22Rv1 (cell line): ENCODE measurements around the gene POLA1.

Source experiments
- H3K27ac ChIP-seq: fragments of 450-650 bp; 2 replicates; pipeline ENCODE4 v1.5.1; 2017
- CTCF ChIP-seq: fragments of 450-650 bp; IDR thresholded peaks from 2 replicates; pipeline ENCODE4 v1.5.1; 2017; ENCODE audit warnings: mild to moderate bottlenecking
- ZFX ChIP-seq: fragments of 450-650 bp; IDR thresholded peaks from 2 replicates; pipeline ENCODE4 v1.6.1; 2017; ENCODE audit warnings: antibody characterized with exemption, borderline replicate concordance

Gene POLA1

GRCh38 chrX:25019707-25020390, 326.1 kb downstream of the POLA1 start:
- H3K27ac ChIP-seq: no peak overlapping the region
- no peak for TF ChIP-seq CTCF
- TF ChIP-seq ZFX: no peak

GRCh38 chrX:25020391-25020904, 326.7 kb downstream of the POLA1 start:
- no peak overlapping the region for H3K27ac ChIP-seq
- TF ChIP-seq CTCF (no peak), ZFX (no peak)

GRCh38 chrX:25020905-25021449, 327.3 kb downstream of the POLA1 start:
- TF ChIP-seq CTCF (peak; percentile 81), ZFX (no peak)
- no peak overlapping the region for H3K27ac ChIP-seq

GRCh38 chrX:25022499-25023325, 329.0 kb downstream of the POLA1 start:
- TF ChIP-seq ZFX (no peak), CTCF (no peak)
- H3K27ac ChIP-seq: no peak overlapping the region

- no peak for TF ChIP-seq CTCF
- no peak overlapping the region for H3K27ac ChIP-seq
Measured at GRCh38 chrX:25023908-25024307, 330.2 kb downstream of the POLA1 start.

GRCh38 chrX:25025615-25026014, 331.9 kb downstream of the POLA1 start:
- TF ChIP-seq CTCF: no peak
- no peak for TF ChIP-seq ZFX
- no peak overlapping the region for H3K27ac ChIP-seq

GRCh38 chrX:25026576-25026975, 332.9 kb downstream of the POLA1 start:
- no peak overlapping the region for H3K27ac ChIP-seq
- no peak for TF ChIP-seq ZFX
- TF ChIP-seq CTCF: no peak
